A549 (cell line): ENCODE measurements around the gene XPO4.

Source experiments
- CTCF ChIP-seq: fragments of >200 bp; sonication (Bioruptor Twin); formaldehyde crosslinking; IDR thresholded peaks from 3 replicates; pipeline ENCODE4 v1.5.1; 2016
- ESRRA ChIP-seq: fragments of 150-350 bp; IDR thresholded peaks from 2 replicates; pipeline ENCODE4 v1.6.1; 2014; ENCODE audit warnings: mild to moderate bottlenecking, low read length, borderline replicate concordance
- PBX3 ChIP-seq: IDR thresholded peaks from 2 replicates; pipeline ENCODE4 v1.6.1; 2012
- RCOR1 ChIP-seq: fragments of 150-350 bp; IDR thresholded peaks from 2 replicates; pipeline ENCODE4 v1.6.1; 2014; ENCODE audit warnings: antibody characterized with exemption, low read length, low read depth
- SREBF2 ChIP-seq: fragments of 450-650 bp; IDR thresholded peaks from 2 replicates; pipeline ENCODE4 v1.6.1; 2014; ENCODE audit warnings: mild to moderate bottlenecking, moderate library complexity
- TF ChIP-seq, protein P1 (sequence below): IDR thresholded peaks from 2 replicates; pipeline ENCODE4 v1.6.1; 2012

- TF ChIP-seq, protein P1, sequence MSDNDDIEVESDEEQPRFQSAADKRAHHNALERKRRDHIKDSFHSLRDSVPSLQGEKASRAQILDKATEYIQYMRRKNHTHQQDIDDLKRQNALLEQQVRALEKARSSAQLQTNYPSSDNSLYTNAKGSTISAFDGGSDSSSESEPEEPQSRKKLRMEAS = no peak
- TF ChIP-seq RCOR1 (no peak), PBX3 (no peak), ESRRA (no peak), CTCF (no peak), SREBF2 (no peak)
Measured at GRCh38 chr13:20940083-20940482, 37.5 kb upstream of the XPO4 start.
